Measurements from ENCODE around the gene SEPTIN1.
A peak's percentile ranks its signal among the peaks of the same experiment; 100 is the strongest.

SEPTIN1 gene, protein sequence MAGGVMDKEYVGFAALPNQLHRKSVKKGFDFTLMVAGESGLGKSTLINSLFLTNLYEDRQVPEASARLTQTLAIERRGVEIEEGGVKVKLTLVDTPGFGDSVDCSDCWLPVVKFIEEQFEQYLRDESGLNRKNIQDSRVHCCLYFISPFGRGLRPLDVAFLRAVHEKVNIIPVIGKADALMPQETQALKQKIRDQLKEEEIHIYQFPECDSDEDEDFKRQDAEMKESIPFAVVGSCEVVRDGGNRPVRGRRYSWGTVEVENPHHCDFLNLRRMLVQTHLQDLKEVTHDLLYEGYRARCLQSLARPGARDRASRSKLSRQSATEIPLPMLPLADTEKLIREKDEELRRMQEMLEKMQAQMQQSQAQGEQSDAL

DNA sequence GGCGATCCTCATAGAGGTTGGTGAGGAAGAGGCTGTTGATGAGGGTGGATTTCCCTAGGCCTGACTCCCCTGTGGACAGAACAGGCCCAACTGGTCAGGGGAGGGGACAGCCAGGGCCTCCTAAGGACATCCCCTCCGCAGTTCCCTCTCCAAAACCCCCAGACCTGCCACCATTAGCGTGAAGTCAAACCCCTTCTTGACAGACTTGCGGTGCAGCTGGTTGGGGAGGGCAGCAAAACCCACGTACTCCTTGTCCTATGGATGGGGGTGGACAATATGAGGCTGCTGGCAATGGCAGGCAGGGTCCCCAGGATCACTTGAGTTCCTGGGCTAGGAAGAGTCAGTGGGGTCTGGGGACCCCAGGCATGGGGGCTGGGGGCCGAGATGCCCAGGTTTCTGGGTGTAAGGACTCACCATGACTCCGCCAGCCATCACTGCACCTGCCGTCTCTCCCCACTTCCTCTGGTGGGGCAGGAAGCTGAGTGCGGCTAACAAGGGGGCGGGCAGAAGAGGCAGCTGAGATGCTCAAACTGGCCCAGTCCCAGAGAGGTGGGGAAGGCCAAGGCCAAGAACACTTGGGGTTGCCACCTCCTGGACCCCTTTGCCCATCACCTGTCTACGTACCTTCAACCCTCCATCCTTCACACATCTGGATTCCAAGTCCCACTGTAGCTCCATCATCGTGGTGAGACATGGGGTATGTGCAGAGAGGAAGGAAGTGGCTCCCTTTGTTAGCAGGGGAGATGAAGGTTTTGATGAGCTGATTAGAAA, at the start of gene SEPTIN1:
TSS of gene SEPTIN1 (minus strand) at position 451 of the 771 bp plus-strand sequence. CDS start at position 432, 19 bp downstream.
- Mint-ChIP-seq H3K36me3 (ENCODE audit: low read depth) (no peaks in the 10 kb centered on the region), H3K27me3 (ENCODE audit: low read depth) (peaks cover 4% of the 10 kb centered on the region), H3K27ac (peak within 1 kb of the TSS; percentile 33 to 92 (median 86)), H3K4me3 (peak within 1 kb of the TSS in 2 of 3 experiments; percentile 53 to 58), H3K9me3 (no peaks in the 10 kb centered on the region), H3K4me1 (peaks cover 20% of the 10 kb centered on the region)
- TF ChIP-seq, protein P1, sequence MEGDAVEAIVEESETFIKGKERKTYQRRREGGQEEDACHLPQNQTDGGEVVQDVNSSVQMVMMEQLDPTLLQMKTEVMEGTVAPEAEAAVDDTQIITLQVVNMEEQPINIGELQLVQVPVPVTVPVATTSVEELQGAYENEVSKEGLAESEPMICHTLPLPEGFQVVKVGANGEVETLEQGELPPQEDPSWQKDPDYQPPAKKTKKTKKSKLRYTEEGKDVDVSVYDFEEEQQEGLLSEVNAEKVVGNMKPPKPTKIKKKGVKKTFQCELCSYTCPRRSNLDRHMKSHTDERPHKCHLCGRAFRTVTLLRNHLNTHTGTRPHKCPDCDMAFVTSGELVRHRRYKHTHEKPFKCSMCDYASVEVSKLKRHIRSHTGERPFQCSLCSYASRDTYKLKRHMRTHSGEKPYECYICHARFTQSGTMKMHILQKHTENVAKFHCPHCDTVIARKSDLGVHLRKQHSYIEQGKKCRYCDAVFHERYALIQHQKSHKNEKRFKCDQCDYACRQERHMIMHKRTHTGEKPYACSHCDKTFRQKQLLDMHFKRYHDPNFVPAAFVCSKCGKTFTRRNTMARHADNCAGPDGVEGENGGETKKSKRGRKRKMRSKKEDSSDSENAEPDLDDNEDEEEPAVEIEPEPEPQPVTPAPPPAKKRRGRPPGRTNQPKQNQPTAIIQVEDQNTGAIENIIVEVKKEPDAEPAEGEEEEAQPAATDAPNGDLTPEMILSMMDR (IDR thresholded peaks at IDR 0.05; ENCODE audit: unreplicated experiment in 3 of 3), result no peak

DNA sequence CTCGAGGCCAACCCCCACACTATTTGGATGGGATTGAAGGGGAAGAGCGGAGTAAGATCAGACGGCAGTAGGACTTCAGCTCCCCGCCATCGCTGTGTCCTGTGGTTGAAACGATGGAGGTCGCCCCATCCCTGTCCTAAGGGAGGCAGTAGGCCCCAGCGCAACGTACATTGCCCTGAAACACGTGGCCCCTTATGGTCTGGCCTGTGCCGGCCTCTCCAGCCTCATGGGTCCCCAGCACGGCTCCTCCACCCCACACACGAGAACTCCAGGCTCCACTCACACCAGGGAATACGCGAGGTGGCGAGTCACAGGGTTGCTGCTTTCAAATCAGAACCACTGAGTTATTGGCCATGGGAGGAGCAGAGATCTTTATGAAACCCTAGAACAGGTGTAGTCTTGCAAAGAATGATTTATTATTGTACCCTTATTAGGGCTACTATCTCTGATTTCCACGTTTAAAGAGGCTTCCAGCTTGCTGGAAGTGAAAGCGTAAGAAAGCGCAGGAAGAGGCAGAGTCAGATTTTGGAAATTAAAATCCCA, 48.1 kb upstream of the SEPTIN1 start:
- Mint-ChIP-seq H3K4me3 (no peak overlapping the region), H3K9me3 (no peaks in the 10 kb centered on the region), H3K27me3 (ENCODE audit: low read depth) (peaks cover 4% of the 10 kb centered on the region), H3K27ac (no peak overlapping the region), H3K4me1 (no peaks in the 10 kb centered on the region), H3K36me3 (ENCODE audit: low read depth) (peaks cover 15% of the 10 kb centered on the region)
- TF ChIP-seq, protein P1 (IDR thresholded peaks at IDR 0.05; ENCODE audit: unreplicated experiment in 3 of 3), result peak in 1 of 3 experiments; percentile 54

DNA sequence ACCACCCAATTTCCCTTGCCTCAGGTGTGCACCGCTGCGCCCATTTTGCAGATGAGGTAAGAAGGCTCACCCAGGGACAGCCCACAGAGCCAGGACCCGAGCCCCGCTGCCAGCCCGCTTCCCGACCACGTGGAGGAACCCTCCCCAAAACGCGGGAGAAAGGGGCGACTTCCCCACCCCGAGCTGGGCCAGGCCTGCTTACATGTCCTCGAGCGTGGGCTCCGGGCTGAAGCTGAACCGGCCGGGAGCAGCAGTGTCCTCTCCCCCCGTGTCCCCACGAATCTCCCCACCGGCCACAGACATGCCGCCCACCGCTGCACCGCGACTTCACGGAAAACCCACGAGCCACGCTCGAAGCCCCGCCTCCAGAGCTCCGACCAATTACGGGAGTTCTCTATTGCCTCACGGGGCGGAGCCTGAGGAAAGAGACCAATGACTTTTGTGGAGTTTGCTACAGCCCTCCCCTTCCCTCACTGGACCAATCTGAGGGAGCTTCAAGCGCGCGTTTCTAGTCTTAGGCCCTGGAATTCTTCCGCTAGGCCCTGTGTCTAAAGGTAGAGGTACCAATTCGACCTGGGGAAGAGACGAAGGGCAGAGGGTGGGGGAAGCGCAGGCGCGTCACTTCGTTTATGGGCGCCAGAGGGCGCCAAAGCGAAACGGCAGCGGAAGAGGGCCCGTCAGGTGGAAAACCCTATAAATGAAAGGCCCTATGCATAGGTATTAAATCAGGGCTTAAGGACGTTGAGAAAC, 47.5 kb upstream of the SEPTIN1 start, which contains the start of gene DCTPP1:
TSS of gene DCTPP1 (minus strand) at position 353 of the 750 bp plus-strand sequence. CDS start at position 303, 50 bp downstream.
- H3K27me3 Mint-ChIP-seq (ENCODE audit: low read depth), result peaks cover 2% of the 10 kb centered on the region
- no peak within 1 kb of the TSS for H3K4me3 Mint-ChIP-seq
- H3K9me3 Mint-ChIP-seq, result no peaks in the 10 kb centered on the region
- no peaks in the 10 kb centered on the region for H3K4me1 Mint-ChIP-seq
- peak within 1 kb of the TSS; percentile 2 to 34 (median 26) for H3K27ac Mint-ChIP-seq
- H3K36me3 Mint-ChIP-seq (ENCODE audit: low read depth), result peaks cover 16% of the 10 kb centered on the region
- TF ChIP-seq, protein P1 (IDR thresholded peaks at IDR 0.05; ENCODE audit: unreplicated experiment in 3 of 3), result peak; percentile 77 to 88 (median 81)

DNA sequence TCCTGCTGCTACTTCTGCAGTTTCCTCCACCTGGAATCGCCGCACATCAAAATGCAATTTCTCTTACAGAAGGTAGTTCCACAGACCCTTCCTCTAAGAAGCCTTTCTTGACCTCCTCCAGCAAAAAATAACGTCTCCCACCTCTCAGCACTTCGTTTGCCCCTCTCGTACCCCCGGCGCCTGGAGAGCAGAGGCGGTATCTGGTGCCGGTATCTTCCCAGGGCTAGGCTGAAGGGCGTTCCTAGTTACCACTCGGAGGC, 47.0 kb upstream of the SEPTIN1 start:
- H3K27ac Mint-ChIP-seq, result peak overlapping the region; percentile 2 to 34 (median 26)
- peaks cover 21% of the 10 kb centered on the region for H3K36me3 Mint-ChIP-seq (ENCODE audit: low read depth)
- no peak overlapping the region for H3K4me3 Mint-ChIP-seq
- H3K27me3 Mint-ChIP-seq (ENCODE audit: low read depth), result no peaks in the 10 kb centered on the region
- H3K4me1 Mint-ChIP-seq, result no peaks in the 10 kb centered on the region
- H3K9me3 Mint-ChIP-seq, result no peaks in the 10 kb centered on the region
- TF ChIP-seq, protein P1 (IDR thresholded peaks at IDR 0.05; ENCODE audit: unreplicated experiment in 3 of 3), result no peak

DNA sequence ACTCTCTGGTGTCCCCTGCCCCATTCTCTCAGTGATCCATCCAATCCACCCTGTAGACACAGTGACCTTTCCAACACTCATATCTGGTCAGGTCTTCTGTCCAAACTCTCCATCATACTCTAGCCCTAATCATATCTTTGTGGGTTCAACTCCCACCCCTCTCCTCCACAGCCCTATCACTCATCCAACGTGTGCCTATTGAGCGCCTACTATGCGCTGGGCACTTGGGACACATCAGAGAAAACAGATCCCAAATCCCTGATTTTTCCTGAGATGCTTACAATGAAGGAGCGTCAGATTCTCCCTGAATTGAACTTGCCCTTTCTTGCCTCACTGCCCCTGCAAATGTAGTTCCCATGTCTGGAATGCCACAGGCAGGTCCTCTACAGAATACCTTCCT, 45.7 kb upstream of the SEPTIN1 start:
- H3K27ac Mint-ChIP-seq, result no peak overlapping the region

More for the DNA sequence above, 45.7 kb upstream of the SEPTIN1 start:
- no peaks in the 10 kb centered on the region for H3K9me3 Mint-ChIP-seq
- H3K4me3 Mint-ChIP-seq, result peak overlapping the region; percentile 11 to 72 (median 61)
- no peaks in the 10 kb centered on the region for H3K27me3 Mint-ChIP-seq (ENCODE audit: low read depth)
- peaks cover 30% of the 10 kb centered on the region for H3K36me3 Mint-ChIP-seq (ENCODE audit: low read depth)
- H3K4me1 Mint-ChIP-seq, result no peaks in the 10 kb centered on the region
- TF ChIP-seq, protein P1 (IDR thresholded peaks at IDR 0.05; ENCODE audit: unreplicated experiment in 3 of 3), result no peak
